HG03064 (cell line): ENCODE results near the gene CEP97.
"Not testable (repeated sequence)": the region's sequence is repeated elsewhere in the genome, so short reads cannot be mapped to it uniquely, and the experiment has no call there.

Experiments
- ATAC-seq: cut with Tn5 transposase; IDR thresholded peaks from one replicate; pipeline ENCODE4 v1.9.1; 2021; ENCODE audit warnings: low read depth; ENCODE audit not compliant: unreplicated experiment

CEP97 gene

GRCh38 chr3:101701696-101702634 is 22.4 kb upstream of the CEP97 start:
- ATAC-seq: no peak

DNA sequence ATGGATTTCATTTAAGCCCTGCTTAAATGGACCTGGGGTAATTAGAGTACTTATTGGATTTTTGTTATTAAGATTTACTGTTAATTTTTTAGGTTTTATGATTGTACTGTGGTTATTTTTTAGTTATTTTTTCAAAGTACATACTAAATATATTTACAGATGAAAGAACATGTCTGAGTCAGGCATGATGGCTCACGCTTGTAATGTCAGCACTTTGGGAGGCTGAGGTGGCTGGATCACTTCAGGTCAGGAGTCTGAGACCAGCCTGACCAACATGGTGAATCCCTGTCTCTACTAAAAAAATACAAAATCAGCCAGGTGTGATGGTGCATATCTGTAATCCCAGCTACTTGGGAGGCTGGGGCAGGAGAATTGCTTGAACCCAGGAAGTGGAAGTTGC is 21.7 kb upstream of the CEP97 start:
- ATAC-seq: no peak

- ATAC-seq: no peak
These were observed 21.2 kb upstream of the CEP97 start for GRCh38 chr3:101703169-101703568.

- ATAC-seq: not testable (repeated sequence)
These were observed 19.8 kb upstream of the CEP97 start for GRCh38 chr3:101704639-101705038.

GRCh38 chr3:101709126-101709525 is 15.3 kb upstream of the CEP97 start:
- no peak for ATAC-seq

GRCh38 chr3:101718455-101718854 is 6.0 kb upstream of the CEP97 start:
- no peak for ATAC-seq

DNA sequence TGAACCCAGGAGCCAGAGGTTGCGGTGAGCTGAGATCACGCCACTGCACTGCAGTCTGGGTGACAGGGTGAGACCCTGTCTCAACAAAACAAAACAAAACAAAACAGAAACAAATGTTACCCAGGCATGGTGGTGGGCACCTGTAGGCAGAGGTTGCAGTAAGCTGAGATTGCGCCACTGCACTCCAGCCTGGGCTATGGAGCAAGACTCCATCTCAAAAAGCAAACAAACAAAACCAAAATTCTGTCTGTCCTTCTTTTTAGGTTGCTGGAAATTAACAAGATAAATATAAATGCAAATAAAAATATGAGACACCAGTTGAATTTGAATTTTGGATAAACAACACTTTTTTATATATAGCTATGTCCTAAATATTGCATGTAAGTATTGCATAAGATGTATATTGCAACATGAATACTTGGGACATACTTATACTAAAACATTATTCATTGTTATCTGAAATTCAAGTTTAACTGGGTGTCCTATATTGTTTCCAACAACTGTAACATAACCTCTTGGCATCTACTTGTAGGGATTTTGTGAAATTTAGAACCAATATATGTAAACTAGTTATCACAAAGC is 4.7 kb upstream of the CEP97 start:
- no peak for ATAC-seq

DNA sequence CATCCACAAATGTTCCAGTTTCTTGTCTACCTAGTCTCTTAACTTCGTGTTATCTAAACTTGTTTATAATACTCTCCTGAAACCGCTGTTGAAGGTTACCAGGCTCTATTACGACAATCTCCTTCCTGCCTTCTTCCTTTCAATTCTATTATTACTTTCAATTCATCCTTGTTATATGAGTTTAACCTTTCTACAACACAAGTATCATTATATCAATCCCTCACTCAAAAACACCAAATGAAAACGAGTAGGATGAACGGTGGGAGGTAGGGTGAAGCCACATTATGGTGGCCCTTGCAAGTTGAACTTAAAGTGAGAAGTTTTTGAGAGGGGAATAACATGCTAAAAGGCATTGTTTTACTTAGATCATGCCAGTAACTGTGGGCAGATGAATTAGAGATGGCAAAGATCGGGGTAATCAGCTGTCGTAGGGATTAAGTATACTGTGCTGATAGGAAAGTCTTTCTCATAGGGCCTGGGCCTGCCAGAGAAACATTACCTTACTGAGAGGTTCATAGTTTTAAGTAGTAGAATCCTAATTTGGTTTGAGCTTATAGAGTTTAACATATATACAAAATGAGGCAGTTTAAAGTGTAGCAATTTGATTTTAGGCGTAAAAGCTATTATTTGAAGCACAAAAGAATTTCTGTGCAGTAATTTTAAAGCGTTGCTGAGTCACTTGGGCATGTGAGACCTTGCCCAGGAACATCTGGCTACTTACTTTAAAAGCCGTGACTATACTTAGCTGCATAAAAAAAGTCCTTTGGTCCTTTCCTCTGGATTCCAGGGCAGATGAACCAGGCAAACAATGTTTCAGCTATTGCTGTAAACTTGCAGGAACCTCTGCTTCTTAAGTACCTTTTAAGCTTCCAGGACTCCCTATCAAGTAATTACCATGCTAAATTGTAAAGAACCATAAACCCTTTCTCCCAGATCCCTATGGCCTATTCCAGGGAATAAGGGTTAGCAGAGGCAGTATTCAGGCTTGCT is 3.3 kb upstream of the CEP97 start:
- no peak for ATAC-seq

GRCh38 chr3:101722394-101723173 is 1.8 kb upstream of the CEP97 start:
- ATAC-seq: peak; percentile 41

GRCh38 chr3:101725194-101725889 is 928 bp downstream of the CEP97 start:
- ATAC-seq: peak; percentile 12

DNA sequence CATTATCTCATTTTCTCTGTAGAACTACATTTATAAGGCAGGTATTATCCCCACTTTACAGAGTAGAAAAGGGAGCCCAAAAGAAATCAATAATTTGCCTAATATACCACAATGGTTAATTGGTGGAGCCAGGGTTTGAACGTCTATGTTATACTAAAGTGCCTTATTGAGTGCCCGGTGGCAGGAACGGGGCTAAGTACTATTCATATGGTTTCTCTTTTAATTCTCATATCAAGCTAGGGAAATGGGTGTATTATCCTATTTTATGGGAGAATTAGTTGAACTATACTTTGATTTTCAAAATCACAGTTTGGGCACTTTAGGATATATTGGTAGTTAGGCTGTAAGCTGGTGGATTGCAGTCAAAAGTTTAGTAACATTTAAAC is 1.5 kb downstream of the CEP97 start:
- no peak for ATAC-seq

- ATAC-seq: no peak
These were observed 5.2 kb downstream of the CEP97 start for GRCh38 chr3:101729586-101729985.

DNA sequence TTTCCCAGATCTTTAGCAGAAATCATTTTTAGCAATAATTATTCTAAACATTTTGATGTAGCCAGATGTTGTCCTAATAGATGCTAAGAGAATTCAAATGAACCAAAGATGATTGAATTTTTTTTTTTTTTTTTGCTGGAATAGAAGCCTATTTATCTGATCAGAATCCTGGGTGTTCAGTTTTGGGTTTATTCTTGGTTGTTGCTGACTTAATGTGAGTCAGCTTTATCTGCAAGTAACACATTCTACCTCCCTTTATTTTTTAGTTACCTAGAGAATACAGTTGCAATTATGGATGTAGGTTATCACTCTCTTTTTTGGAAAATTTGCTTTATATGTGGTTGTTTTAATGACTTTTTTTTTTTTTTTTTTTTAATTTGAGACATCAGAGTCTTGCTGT is 6.4 kb downstream of the CEP97 start:
- no peak for ATAC-seq

- ATAC-seq: no peak
These were observed 7.8 kb downstream of the CEP97 start for GRCh38 chr3:101732240-101732641.

- no peak for ATAC-seq
These were observed 11.4 kb downstream of the CEP97 start for GRCh38 chr3:101735833-101736232.

GRCh38 chr3:101741914-101742313 is 17.5 kb downstream of the CEP97 start:
- ATAC-seq: not testable (repeated sequence)

DNA sequence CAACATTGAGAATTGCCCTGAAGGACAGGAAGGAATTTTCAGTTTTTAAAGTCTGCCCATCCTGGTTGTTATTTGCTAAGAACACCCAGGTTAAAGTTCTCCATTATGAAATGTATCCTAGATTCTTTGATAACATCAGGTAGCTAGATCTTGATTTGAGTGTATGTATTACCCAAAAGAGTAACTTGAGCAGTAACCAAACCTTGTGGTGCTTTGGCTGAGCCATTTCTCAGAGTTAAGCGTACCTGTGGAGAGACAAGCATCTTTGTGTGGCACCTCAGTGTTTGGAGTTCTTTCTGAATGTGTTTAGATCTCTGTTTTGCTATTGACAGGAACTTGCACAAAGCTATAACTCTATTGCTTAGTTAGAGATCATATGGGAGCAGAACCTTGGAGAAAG is 20.4 kb downstream of the CEP97 start:
- no peak for ATAC-seq

DNA sequence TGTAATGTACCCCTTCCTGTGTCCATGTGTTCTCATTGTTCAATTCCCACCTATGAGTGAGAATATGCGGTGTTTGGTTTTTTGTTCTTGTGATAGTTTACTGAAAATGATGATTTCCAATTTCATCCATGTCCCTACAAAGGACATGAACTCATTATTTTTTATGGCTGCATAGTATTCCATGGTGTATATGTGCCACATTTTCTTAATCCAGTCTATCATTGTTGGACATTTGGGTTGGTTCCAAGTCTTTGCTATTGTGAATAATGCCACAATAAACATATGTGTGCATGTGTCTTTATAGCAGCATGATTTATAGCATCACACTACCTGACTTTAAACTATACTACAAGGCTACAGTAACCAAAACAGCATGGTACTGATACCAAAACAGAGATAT is 21.5 kb downstream of the CEP97 start:
- ATAC-seq: not testable (repeated sequence)

- not testable (repeated sequence) for ATAC-seq
These were observed 29.1 kb downstream of the CEP97 start for GRCh38 chr3:101753386-101754113.
